Thymus (tissue), 14 donors: ENCODE results near the gene LRRC51. TPM values are rescaled to one million over a fixed set of nuclear protein-coding genes. Genes with fewer than 3 reads are reported as not detected.
A peak's percentile ranks its signal among the peaks of the same experiment; 100 is the strongest.

Experiments
- DNase-seq, 9 donors: peaks; one replicate each; pipeline ENCODE4 v3.0.0-alpha.2; 2013; ENCODE audit warnings: low spot score in 9 of 9, low read depth in 6 of 9, missing footprints in 1 of 9
- H3K27ac ChIP-seq, 2 donors: one replicate each; pipeline ENCODE4 v1.5.1; 2013; ENCODE audit warnings: control low read depth in 1 of 2, low read depth in 1 of 2, low read length in 1 of 2, mild to moderate bottlenecking in 1 of 2, moderate library complexity in 1 of 2
- H3K27me3 ChIP-seq, 2 donors: one replicate each; pipeline ENCODE4 v1.5.1; 2013; ENCODE audit warnings: low read length in 1 of 2; ENCODE audit not compliant: control insufficient read depth in 2 of 2, insufficient read depth in 1 of 2
- H3K36me3 ChIP-seq, 2 donors: one replicate each; pipeline ENCODE4 v1.5.1; 2013; ENCODE audit warnings: low read length in 1 of 2, mild to moderate bottlenecking in 1 of 2, moderate library complexity in 1 of 2; ENCODE audit not compliant: control insufficient read depth in 2 of 2, insufficient read depth in 2 of 2
- H3K4me1 ChIP-seq, 2 donors: one replicate each; pipeline ENCODE4 v1.5.1; 2013; ENCODE audit warnings: low read length in 2 of 2; ENCODE audit not compliant: control insufficient read depth in 2 of 2, insufficient read depth in 2 of 2
- H3K4me3 ChIP-seq, 2 donors: one replicate each; pipeline ENCODE4 v1.5.1; 2013; ENCODE audit warnings: low read length in 2 of 2, control low read depth in 1 of 2, mild to moderate bottlenecking in 1 of 2
- H3K9me3 ChIP-seq, 2 donors: one replicate each; pipeline ENCODE4 v1.5.1; 2013; ENCODE audit warnings: low read length in 1 of 2, mild to moderate bottlenecking in 1 of 2; ENCODE audit not compliant: control insufficient read depth in 2 of 2, insufficient read depth in 1 of 2
- WGBS: extraction: QIAGEN DNeasy Blood & Tissue Kit; methylation state at CpG from one replicate; pipeline ENCODE4 v1.1.7; 2013; 5-methylcytosine and 5-hydroxymethylcytosine counted together
- long read RNA-seq, 10 donors: transcript quantifications; one replicate each; lab custom pipeline, GENCODE V29; 2026
- polyA plus RNA-seq: library from polyadenylated mRNA; stranded (reverse); fragments of 200-250 nt; gene quantifications from one replicate; pipeline ENCODE4 v1.2.3, GENCODE V29; 2013
- total RNA-seq: library from RNA; stranded (reverse); fragments of 120-200 nt; gene quantifications from one replicate; pipeline ENCODE4 v1.2.4, GENCODE V29; 2013
- donor health status: healthy.

LRRC51 gene, protein sequence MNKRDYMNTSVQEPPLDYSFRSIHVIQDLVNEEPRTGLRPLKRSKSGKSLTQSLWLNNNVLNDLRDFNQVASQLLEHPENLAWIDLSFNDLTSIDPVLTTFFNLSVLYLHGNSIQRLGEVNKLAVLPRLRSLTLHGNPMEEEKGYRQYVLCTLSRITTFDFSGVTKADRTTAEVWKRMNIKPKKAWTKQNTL
- total RNA-seq: 5.3 TPM
- polyA plus RNA-seq: 5.3 TPM
- long read RNA-seq, donor 1: 0 reads
- long read RNA-seq, donor 2: 0 reads
- long read RNA-seq, donor 3, partial matches to known transcripts: 0 of 2 reads
- long read RNA-seq, donor 3, other reads (novel, unspliced or antisense): 0 of 2 reads
- long read RNA-seq, donor 4, partial matches to known transcripts: 0 of 3 reads
- long read RNA-seq, donor 4, other reads (novel, unspliced or antisense): 0 of 3 reads
- long read RNA-seq, donor 5, partial matches to known transcripts: 0 of 7 reads
- long read RNA-seq, donor 5, other reads (novel, unspliced or antisense): 0 of 7 reads
- long read RNA-seq, donor 6, partial matches to known transcripts: 0 of 2 reads
- long read RNA-seq, donor 6, other reads (novel, unspliced or antisense): 0 of 2 reads
- long read RNA-seq, donor 7, partial matches to known transcripts: 0 of 4 reads
- long read RNA-seq, donor 7, other reads (novel, unspliced or antisense): 0 of 4 reads
- long read RNA-seq, donor 8, partial matches to known transcripts: 0 of 1 reads
- long read RNA-seq, donor 8, other reads (novel, unspliced or antisense): 0 of 1 reads
- long read RNA-seq, donor 9, partial matches to known transcripts: 0 of 2 reads
- long read RNA-seq, donor 9, other reads (novel, unspliced or antisense): 0 of 2 reads
- long read RNA-seq, donor 10: 0 reads

DNA sequence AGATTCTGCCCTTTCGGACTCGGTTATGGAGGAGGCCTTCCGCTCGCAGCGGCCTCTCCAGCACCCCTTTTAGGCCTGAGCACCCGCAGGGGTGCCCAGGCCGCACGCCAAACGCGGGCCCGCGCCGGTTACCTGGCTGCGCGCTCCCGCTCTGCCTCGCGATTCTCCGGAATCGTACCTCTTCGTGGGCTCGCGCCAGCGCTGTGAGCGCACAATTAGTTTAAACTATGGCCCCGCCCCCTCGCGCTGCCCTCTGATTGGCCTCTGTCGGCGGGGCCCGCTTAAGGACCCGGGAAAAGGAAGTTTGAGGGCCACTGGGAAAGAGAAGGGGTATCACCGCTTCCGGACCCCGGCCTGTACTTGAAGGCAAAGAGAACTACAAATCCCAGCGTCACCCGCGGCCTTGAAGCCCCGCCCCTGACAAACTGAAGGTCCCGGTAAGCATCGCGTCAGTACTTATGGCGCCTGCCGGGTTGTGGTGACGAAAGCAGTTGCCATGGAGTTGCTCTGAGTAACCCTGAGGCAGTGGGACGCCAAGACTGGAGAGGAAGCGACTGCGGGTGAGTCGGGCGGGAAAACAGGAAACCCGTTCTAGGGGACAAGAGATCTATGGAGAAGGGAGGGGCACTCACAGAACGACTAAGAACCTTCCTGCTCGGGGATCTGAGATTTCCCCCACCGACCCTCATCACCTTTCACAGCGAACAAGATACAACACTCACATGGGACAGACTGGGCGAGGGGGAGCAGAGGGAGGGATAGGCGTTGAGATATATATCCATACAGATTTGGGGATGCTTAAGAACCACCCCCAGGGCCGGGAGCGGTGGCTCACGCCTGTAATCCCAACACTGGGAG lies at the start of gene LRRC51, which contains the start of gene NUMA1:
Gene LRRC51, plus strand, starts transcription at position 525 of the 858 bp plus-strand sequence. CDS start 8,234 bp downstream, outside the sequence.
Gene NUMA1, minus strand, starts transcription at position 217 of the 858 bp plus-strand sequence. CDS start 44,599 bp downstream, outside the sequence.
- no peaks in the 10 kb centered on the region for H3K27me3 ChIP-seq
- peaks cover 0 to 10% of the 10 kb centered on the region in 2 donors for H3K36me3 ChIP-seq
- WGBS: under 1% methylated on average over 60 of the region's 60 CpGs
- peak; percentile 99 to 100 (median 100) for DNase-seq
- peaks cover 10 to 23% of the 10 kb centered on the region in 2 donors for H3K4me1 ChIP-seq
- no peaks in the 10 kb centered on the region for H3K9me3 ChIP-seq
- H3K4me3 ChIP-seq: peak within 1 kb of the TSS; percentile 67 to 70
- H3K27ac ChIP-seq: peak within 1 kb of the TSS; percentile 83 to 87

DNA sequence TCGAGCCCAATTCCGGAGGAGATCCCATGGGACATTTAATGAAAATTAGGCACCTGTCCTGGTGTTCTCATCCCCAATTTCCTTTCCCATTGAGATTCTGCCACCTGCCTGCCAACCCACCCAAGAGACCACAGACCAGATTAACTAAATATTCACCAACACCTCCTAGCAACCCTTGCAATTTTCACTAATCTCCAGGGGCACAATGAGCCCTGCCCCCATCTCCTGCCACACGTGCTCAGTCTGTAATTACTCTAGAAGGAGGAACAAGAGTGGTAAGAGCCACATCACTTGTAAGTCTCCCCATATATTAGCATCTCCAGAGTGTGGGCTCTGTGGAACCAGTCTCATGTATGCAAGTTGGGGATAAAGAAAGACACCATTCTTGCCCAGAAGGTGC lies 44.0 kb upstream of the LRRC51 start:
- Histone ChIP-seq H3K36me3 (peaks cover 29 to 42% of the 10 kb centered on the region in 2 donors), H3K27me3 (no peaks in the 10 kb centered on the region), H3K27ac (peak overlapping the region in 1 of 2 donors; percentile 25), H3K4me3 (no peak overlapping the region), H3K4me1 (peaks cover 32 to 46% of the 10 kb centered on the region in 2 donors), H3K9me3 (no peaks in the 10 kb centered on the region)
- no peak for DNase-seq
- WGBS: 79% methylated on average over 3 of the region's 3 CpGs

DNA sequence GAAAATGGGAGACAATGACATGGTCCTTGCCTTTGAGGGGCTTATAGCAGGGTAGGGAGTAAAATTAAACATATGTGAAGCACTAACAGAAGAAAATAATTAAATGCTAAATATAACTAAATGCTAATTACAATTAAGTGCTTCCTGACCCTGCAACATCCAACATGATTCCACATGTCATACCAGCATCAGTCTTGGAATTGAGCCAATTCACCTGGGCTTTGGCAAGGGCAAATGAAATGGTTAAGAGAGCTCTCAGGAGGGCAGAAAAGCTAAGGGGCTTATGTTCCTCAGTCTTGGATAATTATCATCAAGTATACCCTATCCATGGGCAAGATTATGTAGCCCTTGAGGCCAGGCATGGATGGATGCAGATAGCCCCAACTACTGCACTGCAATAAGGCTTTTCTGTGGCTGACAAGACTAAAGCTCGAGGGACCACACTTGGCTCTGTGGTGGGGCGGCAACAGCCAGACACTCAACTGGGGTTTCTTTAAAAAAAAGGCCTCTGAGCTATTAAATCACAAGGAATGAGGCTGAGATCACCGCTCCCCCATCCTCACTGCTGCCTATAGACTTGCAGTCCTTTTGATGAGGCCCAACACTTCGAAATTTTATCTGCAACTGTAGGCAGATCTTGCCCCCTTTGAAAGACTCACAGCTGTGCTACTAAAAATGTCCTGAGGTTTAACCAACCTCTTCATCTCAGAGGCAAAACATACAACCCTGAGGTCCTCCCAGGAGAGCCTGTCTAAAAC lies 42.9 kb upstream of the LRRC51 start:
- WGBS: 11% methylated on average over 4 of the region's 4 CpGs
- DNase-seq: peak in 5 of 9 donors; percentile 38 to 74 (median 45)
- Histone ChIP-seq H3K4me3 (peak overlapping the region; percentile 61 to 81), H3K36me3 (peaks cover 26 to 34% of the 10 kb centered on the region in 2 donors), H3K4me1 (peaks cover 41 to 56% of the 10 kb centered on the region in 2 donors), H3K9me3 (no peaks in the 10 kb centered on the region), H3K27ac (peak overlapping the region; percentile 99 to 100), H3K27me3 (no peaks in the 10 kb centered on the region)

DNA sequence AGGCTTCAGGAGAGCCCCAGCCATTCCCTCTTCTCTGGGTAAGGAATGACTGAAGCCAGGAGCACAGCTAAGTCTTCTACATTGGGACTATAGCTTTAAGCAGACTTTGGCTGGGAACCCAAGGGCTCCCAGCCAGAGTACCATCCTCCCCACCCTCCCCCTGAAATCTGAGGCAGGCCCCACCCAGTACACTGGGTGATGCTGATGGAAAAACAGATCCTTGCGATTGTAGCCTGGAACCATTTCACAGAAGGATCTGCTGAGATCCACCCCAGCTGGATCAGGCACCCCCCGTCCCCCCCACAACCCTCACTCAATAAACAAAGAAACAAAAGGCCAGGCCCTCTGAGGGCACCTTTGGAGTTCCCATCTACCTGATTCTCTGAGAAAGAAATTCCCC lies 42.2 kb upstream of the LRRC51 start:
- Histone ChIP-seq H3K27ac (peak overlapping the region; percentile 99 to 100), H3K4me3 (peak overlapping the region; percentile 61 to 81), H3K4me1 (peaks cover 42 to 60% of the 10 kb centered on the region in 2 donors), H3K36me3 (peaks cover 20 to 29% of the 10 kb centered on the region in 2 donors), H3K27me3 (no peaks in the 10 kb centered on the region), H3K9me3 (no peaks in the 10 kb centered on the region)
- 62% methylated on average over 2 of the region's 2 CpGs for WGBS
- DNase-seq: peak in 1 of 9 donors; percentile 12

DNA sequence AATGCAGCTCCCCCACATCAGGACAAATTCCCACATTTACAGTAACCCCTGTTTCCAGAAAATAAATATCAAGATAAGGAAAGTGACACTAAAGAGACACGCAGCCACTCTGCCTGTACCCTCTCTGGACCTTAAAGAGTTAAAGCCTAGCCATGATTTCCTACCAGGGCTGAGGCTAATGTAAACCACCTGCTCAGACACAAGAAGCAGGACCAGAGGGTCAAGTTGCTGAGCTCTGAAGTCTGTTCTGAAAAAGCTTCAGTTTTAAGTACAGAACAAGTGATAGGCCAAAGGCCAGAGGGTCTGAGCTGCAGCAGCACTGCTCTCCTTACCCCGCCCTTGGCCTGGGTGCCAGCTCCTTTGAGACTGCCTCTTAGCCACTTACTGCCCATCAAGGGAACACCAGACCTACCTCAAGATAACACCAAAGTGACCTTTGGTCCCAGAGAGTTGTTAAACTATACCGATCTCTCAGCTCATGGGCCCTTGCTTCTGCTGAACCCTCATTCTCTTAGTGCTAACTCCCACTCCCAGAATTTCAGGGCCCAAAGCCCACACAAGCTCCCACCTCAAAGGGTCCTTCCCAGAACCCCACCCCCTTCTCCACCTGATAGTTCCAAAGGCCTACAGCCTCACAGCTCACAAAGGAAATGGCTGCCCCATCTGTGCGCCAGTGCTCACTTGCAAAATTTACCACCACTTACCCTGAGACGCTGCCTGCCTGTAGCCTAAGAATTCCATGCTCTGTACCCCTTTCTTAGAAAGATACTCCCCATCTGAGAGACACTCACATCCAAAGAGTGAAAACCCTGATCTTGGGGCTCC lies 41.4 kb upstream of the LRRC51 start:
- peak in 3 of 9 donors; percentile 8 to 48 (median 18) for DNase-seq

DNA sequence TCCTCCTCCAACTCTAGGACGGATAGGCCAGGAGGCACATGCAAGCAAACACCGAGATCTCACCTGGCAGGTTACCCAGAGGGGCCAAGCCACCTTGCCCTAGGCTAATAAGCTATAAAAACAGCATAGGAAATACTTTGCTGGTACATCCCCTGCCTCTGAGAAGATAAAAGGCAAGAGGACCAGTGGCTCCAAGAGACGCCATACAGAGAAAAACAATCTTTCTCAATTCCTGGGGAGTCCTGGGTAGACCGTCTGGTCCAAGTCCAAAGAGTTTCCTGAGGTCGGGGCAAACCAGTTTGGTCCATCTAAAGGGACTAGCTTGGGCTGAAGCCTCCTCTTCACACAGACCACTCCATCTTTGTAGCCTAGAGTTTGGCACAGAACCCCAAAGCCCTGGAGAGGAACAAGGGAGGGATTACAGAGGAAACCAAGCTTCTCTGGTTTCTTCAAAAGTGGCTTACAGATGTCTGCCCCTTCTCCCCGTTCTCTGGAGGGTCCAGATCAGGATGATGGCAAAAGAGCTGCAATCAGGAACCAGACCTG lies 40.7 kb upstream of the LRRC51 start:
- DNase-seq: peak in 2 of 9 donors; percentile 24 to 46
- Histone ChIP-seq H3K36me3 (peaks cover 11 to 17% of the 10 kb centered on the region in 2 donors), H3K4me3 (peak overlapping the region; percentile 61 to 81), H3K9me3 (no peaks in the 10 kb centered on the region), H3K27ac (peak overlapping the region; percentile 99 to 100), H3K27me3 (no peaks in the 10 kb centered on the region), H3K4me1 (peaks cover 42 to 60% of the 10 kb centered on the region in 2 donors)
- 18% methylated on average over 6 of the region's 6 CpGs for WGBS

More for the DNA sequence above, 41.4 kb upstream of the LRRC51 start:
- Histone ChIP-seq H3K4me1 (peaks cover 42 to 60% of the 10 kb centered on the region in 2 donors), H3K9me3 (no peaks in the 10 kb centered on the region), H3K4me3 (peak overlapping the region; percentile 61 to 81), H3K27ac (peak overlapping the region; percentile 99 to 100), H3K27me3 (no peaks in the 10 kb centered on the region), H3K36me3 (peaks cover 15 to 21% of the 10 kb centered on the region in 2 donors)
- 54% methylated on average over 5 of the region's 5 CpGs for WGBS
